MCF 10A (cell line): ENCODE results near the gene RASL12. TPM values are rescaled to one million over a fixed set of nuclear protein-coding genes. Genes with fewer than 3 reads are reported as not detected.

ENCODE experiments used
- BruUV-seq: library from RNA; stranded (reverse); fragments of 400-500 nt; replicated peaks from 2 replicates; lab custom pipeline; 2021; lab: Mats Ljungman, UMichigan
- CTCF ChIA-PET: fragments of 300-600 bp; sonication (Branson Sonifier 250); formaldehyde crosslinking; extraction: SDS; loops from one replicate; lab custom pipeline; 2021; ENCODE audit warnings: antibody characterized with exemption, inconsistent platforms; lab: Yijun Ruan, JAX
- POLR2A ChIA-PET: fragments of 300-600, 350-650 bp; sonication (Branson Sonifier 250); formaldehyde crosslinking; extraction: SDS; loops from one replicate; lab custom pipeline; 2020; ENCODE audit warnings: antibody characterized with exemption, inconsistent platforms; lab: Yijun Ruan, JAX
- DNase-seq: peaks from one replicate; pipeline ENCODE4 v3.0.0-alpha.2; 2018; ENCODE audit not compliant: unreplicated experiment
- H3K27ac Mint-ChIP-seq: one replicate; pipeline ENCODE4 v1.8.0; 2022; ENCODE audit warnings: mild to moderate bottlenecking, low read depth, mixed read lengths; ENCODE audit not compliant: unreplicated experiment
- H3K27me3 Mint-ChIP-seq: one replicate; pipeline ENCODE4 v1.8.0; 2022; ENCODE audit warnings: mixed read lengths; ENCODE audit not compliant: insufficient read depth, unreplicated experiment
- H3K36me3 Mint-ChIP-seq: one replicate; pipeline ENCODE4 v1.8.0; 2022; ENCODE audit warnings: mild to moderate bottlenecking, moderate library complexity, mixed read lengths; ENCODE audit not compliant: insufficient read depth, unreplicated experiment
- H3K4me1 Mint-ChIP-seq: one replicate; pipeline ENCODE4 v1.8.0; 2022; ENCODE audit warnings: mixed read lengths; ENCODE audit not compliant: insufficient read depth, unreplicated experiment
- H3K4me3 Mint-ChIP-seq: one replicate; pipeline ENCODE4 v1.8.0; 2022; ENCODE audit warnings: mild to moderate bottlenecking, moderate library complexity, mixed read lengths; ENCODE audit not compliant: unreplicated experiment
- H3K9me3 Mint-ChIP-seq: one replicate; pipeline ENCODE4 v1.8.0; 2022; ENCODE audit warnings: mixed read lengths; ENCODE audit not compliant: unreplicated experiment
- intact Hi-C: fragments of 100-400 bp; cut with micrococcal nuclease; formaldehyde crosslinking; loops from 2 replicates; pipeline ENCODE4 v1.14.1; 2022
- total RNA-seq: library from RNA; stranded (reverse); gene quantifications from 2 replicates; pipeline ENCODE4 v1.2.3, GENCODE V29; 2022
- TF ChIP-seq, protein P1 (sequence below): fragments of 200-600 bp; IDR thresholded peaks from one replicate; pipeline ENCODE4 v1.8.0; 2022; ENCODE audit warnings: antibody characterized with exemption, mild to moderate bottlenecking; ENCODE audit not compliant: unreplicated experiment

The RASL12 gene
- total RNA-seq, 1 experiment from 2014 or later = not detected

DNA sequence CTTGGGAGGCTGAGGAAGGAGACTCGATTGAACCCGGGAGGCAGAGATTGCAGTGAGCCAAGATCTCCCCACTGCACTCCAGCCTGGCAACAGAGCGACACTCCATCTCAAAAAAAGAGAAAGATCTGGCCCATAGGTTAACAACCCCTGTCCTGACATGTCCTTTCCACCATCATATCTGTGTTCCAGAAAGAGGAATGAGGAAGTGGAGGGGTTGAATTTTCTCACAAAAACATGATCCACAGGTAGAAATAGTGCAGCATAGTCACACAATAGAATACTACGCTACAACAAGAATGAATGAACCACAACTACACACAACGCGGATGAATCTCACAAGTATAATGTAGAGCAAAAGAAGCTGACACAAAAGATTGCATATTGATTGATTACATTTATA, 27.3 kb downstream of the RASL12 start:
- intact Hi-C loops = no loop called here
- POLR2A ChIA-PET = no interaction called here
- no peak for DNase-seq

GRCh38 chr15:65038836-65039235, 29.0 kb downstream of the RASL12 start:
- TF ChIP-seq, protein P1, sequence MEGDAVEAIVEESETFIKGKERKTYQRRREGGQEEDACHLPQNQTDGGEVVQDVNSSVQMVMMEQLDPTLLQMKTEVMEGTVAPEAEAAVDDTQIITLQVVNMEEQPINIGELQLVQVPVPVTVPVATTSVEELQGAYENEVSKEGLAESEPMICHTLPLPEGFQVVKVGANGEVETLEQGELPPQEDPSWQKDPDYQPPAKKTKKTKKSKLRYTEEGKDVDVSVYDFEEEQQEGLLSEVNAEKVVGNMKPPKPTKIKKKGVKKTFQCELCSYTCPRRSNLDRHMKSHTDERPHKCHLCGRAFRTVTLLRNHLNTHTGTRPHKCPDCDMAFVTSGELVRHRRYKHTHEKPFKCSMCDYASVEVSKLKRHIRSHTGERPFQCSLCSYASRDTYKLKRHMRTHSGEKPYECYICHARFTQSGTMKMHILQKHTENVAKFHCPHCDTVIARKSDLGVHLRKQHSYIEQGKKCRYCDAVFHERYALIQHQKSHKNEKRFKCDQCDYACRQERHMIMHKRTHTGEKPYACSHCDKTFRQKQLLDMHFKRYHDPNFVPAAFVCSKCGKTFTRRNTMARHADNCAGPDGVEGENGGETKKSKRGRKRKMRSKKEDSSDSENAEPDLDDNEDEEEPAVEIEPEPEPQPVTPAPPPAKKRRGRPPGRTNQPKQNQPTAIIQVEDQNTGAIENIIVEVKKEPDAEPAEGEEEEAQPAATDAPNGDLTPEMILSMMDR = no peak
- CTCF ChIA-PET = interaction anchor here (0.6 kb wide), 1 partner anchor 304 kb away, joined by 5 read pairs; no protein-coding TSS in a partner anchor
- no peaks in the 10 kb centered on the region for H3K36me3 Mint-ChIP-seq
- H3K27me3 Mint-ChIP-seq = no peaks in the 10 kb centered on the region
- H3K27ac Mint-ChIP-seq = no peak overlapping the region
- POLR2A ChIA-PET = no interaction called here
- DNase-seq = no peak
- H3K9me3 Mint-ChIP-seq = no peaks in the 10 kb centered on the region
- peaks cover 6% of the 10 kb centered on the region for H3K4me1 Mint-ChIP-seq
- no TSS peak for BruUV-seq
- H3K4me3 Mint-ChIP-seq = no peak overlapping the region
- intact Hi-C loops = no loop called here

More for the DNA sequence above, 27.3 kb downstream of the RASL12 start:
- TF ChIP-seq, protein P1 = no peak
- peaks cover 12% of the 10 kb centered on the region for H3K4me1 Mint-ChIP-seq
- H3K9me3 Mint-ChIP-seq = no peaks in the 10 kb centered on the region
- BruUV-seq = no TSS peak
- H3K27me3 Mint-ChIP-seq = no peaks in the 10 kb centered on the region
- CTCF ChIA-PET = interaction anchor here (0.6 to 0.7 kb wide), 2 partner anchors 14 to 45 kb away, joined by 3 read pairs; no protein-coding TSS in a partner anchor
- H3K36me3 Mint-ChIP-seq = no peaks in the 10 kb centered on the region
- no peak overlapping the region for H3K4me3 Mint-ChIP-seq
- no peak overlapping the region for H3K27ac Mint-ChIP-seq

DNA sequence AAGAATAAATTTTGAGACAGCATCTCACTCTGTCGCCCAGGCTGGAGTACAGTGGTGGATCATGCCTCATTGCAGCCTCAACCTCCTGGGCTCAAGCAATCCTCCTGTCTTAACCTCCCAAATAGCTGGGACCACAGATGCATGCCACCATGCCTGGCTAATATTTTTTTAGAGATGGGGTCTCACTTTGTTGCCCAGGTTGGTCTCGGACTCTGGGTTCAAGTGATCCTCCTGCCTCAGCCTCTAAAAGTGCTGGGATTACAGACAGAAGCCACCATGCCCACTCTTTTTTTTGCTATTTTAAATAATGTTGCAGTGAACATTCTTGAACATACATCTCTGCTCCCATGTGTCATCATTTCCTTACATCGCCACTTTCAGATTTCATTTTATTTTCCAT, 29.4 kb downstream of the RASL12 start:
- CTCF ChIA-PET = no interaction called here

DNA sequence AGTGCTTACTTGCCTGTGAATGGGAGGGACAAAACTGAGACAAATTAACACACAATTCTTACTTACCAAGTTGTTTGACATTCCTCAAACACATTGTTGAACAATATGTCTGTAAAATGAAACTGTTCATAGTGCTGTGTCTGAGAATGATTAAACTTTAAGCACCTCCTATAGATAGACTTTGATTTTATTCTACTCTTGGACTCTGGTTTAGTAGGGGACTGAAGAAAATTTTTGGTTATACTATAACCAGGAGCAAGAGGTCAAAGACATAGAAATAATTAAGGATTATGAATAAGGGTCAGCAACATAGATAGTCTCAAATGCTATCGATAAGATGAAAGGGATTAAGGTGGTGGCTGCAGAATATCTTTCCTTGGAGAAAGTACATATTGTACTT, 30.5 kb downstream of the RASL12 start:
- intact Hi-C loops = no loop called here
- DNase-seq = no peak
- Mint-ChIP-seq H3K4me3 (no peak overlapping the region), H3K9me3 (no peaks in the 10 kb centered on the region), H3K27ac (no peak overlapping the region), H3K4me1 (no peaks in the 10 kb centered on the region), H3K36me3 (no peaks in the 10 kb centered on the region), H3K27me3 (no peaks in the 10 kb centered on the region)
- TF ChIP-seq, protein P1 = no peak
- POLR2A ChIA-PET = no interaction called here
- BruUV-seq = no TSS peak
- CTCF ChIA-PET = no interaction called here

More for the DNA sequence above, 29.4 kb downstream of the RASL12 start:
- POLR2A ChIA-PET = no interaction called here
- Mint-ChIP-seq H3K9me3 (no peaks in the 10 kb centered on the region), H3K4me1 (peaks cover 5% of the 10 kb centered on the region), H3K27me3 (no peaks in the 10 kb centered on the region), H3K36me3 (no peaks in the 10 kb centered on the region), H3K4me3 (no peak overlapping the region), H3K27ac (no peak overlapping the region)
- BruUV-seq = no TSS peak
- DNase-seq = no peak
- intact Hi-C loops = no loop called here
- TF ChIP-seq, protein P1 = no peak
